ENCODE data around the gene TBC1D21. TPM values are rescaled to one million over a fixed set of nuclear protein-coding genes. Genes with fewer than 3 reads are reported as not detected.

Gene TBC1D21
- total and polyA plus RNA-seq, 2 of the 8 experiments (the other 6 are each of a cell fraction or from before 2014, with no cell fraction given) = not detected

DNA sequence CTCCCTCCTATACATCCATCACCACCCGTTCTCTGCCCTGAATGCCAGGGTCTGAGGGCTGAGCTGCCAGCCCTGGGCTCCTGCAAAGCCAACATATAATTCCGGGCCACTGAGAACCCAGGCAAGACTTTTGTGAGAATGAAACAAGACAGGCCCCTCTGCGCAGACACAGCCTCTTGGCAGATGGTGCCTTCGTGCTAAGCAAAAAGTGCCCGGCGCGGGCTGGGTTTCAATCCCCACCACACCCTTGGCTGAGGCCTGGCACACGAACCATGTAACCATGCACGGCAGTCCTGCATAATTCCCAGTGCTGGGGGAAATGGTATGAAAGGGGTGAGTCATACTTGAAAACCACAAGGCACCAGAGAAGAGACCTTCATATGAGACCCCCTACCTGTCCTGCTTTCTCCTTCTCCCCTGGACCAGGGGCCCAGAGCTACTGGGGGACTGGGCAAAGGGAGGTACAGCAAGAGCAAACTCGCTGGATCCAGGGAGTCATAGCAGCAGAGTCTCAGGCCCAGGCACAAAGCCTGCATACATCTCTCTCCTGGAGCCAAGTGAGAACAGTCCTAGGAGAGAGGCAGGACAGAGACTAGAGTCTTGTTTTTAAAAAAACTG, 26.8 kb downstream of the TBC1D21 start (continued):
- TF ChIP-seq, protein P1, sequence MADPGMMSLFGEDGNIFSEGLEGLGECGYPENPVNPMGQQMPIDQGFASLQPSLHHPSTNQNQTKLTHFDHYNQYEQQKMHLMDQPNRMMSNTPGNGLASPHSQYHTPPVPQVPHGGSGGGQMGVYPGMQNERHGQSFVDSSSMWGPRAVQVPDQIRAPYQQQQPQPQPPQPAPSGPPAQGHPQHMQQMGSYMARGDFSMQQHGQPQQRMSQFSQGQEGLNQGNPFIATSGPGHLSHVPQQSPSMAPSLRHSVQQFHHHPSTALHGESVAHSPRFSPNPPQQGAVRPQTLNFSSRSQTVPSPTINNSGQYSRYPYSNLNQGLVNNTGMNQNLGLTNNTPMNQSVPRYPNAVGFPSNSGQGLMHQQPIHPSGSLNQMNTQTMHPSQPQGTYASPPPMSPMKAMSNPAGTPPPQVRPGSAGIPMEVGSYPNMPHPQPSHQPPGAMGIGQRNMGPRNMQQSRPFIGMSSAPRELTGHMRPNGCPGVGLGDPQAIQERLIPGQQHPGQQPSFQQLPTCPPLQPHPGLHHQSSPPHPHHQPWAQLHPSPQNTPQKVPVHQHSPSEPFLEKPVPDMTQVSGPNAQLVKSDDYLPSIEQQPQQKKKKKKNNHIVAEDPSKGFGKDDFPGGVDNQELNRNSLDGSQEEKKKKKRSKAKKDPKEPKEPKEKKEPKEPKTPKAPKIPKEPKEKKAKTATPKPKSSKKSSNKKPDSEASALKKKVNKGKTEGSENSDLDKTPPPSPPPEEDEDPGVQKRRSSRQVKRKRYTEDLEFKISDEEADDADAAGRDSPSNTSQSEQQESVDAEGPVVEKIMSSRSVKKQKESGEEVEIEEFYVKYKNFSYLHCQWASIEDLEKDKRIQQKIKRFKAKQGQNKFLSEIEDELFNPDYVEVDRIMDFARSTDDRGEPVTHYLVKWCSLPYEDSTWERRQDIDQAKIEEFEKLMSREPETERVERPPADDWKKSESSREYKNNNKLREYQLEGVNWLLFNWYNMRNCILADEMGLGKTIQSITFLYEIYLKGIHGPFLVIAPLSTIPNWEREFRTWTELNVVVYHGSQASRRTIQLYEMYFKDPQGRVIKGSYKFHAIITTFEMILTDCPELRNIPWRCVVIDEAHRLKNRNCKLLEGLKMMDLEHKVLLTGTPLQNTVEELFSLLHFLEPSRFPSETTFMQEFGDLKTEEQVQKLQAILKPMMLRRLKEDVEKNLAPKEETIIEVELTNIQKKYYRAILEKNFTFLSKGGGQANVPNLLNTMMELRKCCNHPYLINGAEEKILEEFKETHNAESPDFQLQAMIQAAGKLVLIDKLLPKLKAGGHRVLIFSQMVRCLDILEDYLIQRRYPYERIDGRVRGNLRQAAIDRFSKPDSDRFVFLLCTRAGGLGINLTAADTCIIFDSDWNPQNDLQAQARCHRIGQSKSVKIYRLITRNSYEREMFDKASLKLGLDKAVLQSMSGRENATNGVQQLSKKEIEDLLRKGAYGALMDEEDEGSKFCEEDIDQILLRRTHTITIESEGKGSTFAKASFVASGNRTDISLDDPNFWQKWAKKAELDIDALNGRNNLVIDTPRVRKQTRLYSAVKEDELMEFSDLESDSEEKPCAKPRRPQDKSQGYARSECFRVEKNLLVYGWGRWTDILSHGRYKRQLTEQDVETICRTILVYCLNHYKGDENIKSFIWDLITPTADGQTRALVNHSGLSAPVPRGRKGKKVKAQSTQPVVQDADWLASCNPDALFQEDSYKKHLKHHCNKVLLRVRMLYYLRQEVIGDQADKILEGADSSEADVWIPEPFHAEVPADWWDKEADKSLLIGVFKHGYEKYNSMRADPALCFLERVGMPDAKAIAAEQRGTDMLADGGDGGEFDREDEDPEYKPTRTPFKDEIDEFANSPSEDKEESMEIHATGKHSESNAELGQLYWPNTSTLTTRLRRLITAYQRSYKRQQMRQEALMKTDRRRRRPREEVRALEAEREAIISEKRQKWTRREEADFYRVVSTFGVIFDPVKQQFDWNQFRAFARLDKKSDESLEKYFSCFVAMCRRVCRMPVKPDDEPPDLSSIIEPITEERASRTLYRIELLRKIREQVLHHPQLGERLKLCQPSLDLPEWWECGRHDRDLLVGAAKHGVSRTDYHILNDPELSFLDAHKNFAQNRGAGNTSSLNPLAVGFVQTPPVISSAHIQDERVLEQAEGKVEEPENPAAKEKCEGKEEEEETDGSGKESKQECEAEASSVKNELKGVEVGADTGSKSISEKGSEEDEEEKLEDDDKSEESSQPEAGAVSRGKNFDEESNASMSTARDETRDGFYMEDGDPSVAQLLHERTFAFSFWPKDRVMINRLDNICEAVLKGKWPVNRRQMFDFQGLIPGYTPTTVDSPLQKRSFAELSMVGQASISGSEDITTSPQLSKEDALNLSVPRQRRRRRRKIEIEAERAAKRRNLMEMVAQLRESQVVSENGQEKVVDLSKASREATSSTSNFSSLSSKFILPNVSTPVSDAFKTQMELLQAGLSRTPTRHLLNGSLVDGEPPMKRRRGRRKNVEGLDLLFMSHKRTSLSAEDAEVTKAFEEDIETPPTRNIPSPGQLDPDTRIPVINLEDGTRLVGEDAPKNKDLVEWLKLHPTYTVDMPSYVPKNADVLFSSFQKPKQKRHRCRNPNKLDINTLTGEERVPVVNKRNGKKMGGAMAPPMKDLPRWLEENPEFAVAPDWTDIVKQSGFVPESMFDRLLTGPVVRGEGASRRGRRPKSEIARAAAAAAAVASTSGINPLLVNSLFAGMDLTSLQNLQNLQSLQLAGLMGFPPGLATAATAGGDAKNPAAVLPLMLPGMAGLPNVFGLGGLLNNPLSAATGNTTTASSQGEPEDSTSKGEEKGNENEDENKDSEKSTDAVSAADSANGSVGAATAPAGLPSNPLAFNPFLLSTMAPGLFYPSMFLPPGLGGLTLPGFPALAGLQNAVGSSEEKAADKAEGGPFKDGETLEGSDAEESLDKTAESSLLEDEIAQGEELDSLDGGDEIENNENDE (IDR thresholded peaks at IDR 0.05; ENCODE audit: insufficient replicate concordance, low read length) = no peak
- no peak for TF ChIP-seq SIN3A (conservative IDR thresholded peaks at IDR 0.05 in 1 of 2, IDR thresholded peaks at IDR 0.05 in 1 of 2; ENCODE audit: low read depth in 1 of 2, low read length in 2 of 2)
- TF ChIP-seq SAP30 (IDR thresholded peaks at IDR 0.05; ENCODE audit: insufficient read depth, insufficient replicate concordance, low read length) = no peak
- no peak for TF ChIP-seq SUZ12 (IDR thresholded peaks at IDR 0.05; ENCODE audit: low read length)
- TF ChIP-seq CREB1 (IDR thresholded peaks at IDR 0.05) = no peak
- no peak for TF ChIP-seq EGR1 (IDR thresholded peaks at IDR 0.05; ENCODE audit: borderline replicate concordance, low read depth, low read length)

Measured in H1 (cell line).